GM18511 (cell line): ENCODE results near the gene NEIL1.
A peak's percentile ranks its signal among the peaks of the same experiment; 100 is the strongest.

ENCODE experiments used
- ATAC-seq: cut with Tn5 transposase; IDR thresholded peaks from one replicate; pipeline ENCODE4 v1.9.1; 2021; ENCODE audit warnings: mild to moderate bottlenecking, moderate library complexity; ENCODE audit not compliant: unreplicated experiment

NEIL1 gene

DNA sequence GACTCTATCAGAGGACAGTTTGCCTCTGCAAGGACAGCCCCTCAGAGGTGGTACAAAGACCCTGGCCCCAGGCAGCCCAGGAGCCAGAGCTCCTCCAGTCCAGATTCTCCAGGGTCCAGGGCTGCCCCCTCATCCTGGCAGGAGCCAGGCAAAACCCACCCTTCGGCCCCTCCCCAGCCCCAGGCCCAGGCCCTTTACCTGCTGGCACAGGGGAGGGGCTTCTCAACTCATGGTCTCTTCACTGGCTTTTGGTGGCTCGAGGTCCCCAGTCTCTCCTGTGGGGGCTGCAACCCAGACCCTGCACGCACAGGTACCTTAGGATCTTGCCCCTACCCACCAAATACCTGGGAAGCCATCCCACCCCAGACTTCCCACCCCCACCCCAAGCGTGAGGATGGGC is 8.5 kb downstream of the NEIL1 start:
- ATAC-seq: no peak

- ATAC-seq: no peak
These were observed 9.2 kb downstream of the NEIL1 start for GRCh38 chr15:75356006-75356405.

GRCh38 chr15:75356517-75356916 is 9.7 kb downstream of the NEIL1 start:
- no peak for ATAC-seq

DNA sequence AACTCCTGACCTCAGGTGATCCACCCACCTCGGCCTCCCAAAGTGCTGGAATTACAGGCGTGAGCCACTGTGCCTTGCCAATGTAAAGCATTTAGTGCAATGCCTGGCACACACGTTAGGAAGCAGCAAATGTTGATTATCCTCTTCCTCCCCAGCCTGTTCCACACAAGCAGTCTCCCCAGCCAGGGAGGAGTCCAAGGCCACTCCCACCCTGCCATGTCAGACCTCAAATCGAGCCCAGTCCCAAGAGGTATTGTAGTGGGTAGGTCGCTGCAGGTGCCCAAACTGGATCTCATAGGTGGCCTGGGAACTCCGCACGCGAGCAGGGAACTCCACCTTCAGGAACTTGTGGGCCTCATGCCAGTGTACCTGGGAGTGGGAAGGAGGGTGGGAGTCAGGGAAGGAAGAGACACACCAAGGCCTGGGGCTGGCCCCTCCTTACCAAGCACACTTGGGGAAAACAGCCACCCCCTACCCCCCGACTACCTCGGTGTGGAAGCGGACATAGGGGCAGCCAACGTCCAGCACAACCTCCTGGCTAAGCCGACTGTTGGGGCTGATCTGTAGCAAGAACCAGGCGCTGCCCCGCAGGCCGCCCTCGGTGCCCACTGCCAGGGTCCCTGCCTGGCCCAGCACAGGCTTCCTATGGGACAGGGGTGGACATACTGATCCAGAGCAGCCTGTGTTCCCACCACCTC is 11.3 kb downstream of the NEIL1 start:
- ATAC-seq: no peak

DNA sequence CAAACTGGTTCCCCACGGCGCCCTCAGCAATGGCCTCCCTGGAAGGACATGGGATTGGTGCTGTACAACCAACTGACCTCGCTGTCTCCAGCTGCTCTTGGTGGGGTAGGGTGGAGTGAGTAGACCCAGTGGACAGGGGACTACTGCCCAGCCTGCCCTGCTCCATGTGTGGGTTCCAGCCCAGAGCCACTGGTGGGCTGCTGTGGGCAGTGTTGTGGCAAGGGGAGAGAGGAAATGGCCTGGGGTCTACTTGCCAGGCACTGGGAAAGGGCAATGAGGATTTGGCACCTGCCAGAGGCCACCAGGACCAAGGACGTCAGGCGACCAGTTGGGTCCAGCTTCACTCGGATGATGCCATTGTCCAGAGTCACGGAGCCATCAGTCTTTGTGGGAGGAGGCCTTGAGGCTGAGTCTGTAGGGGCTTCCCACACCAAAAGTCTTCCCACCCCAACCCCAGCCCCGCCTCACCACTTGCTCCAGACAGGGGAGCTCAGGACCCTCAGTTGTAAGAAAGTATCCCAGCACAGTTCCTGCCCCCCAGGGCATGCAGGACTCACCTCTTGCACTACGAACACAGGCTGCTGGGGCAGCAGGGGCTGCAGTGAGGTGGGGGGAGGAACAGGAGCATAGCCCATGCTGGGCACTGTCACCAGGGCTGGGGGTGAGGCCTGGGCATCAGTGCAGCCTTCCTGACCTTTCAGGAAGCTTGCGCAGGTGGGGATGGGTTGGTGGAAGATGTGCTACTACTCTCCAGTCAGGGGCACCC is 12.1 kb downstream of the NEIL1 start:
- ATAC-seq: no peak

DNA sequence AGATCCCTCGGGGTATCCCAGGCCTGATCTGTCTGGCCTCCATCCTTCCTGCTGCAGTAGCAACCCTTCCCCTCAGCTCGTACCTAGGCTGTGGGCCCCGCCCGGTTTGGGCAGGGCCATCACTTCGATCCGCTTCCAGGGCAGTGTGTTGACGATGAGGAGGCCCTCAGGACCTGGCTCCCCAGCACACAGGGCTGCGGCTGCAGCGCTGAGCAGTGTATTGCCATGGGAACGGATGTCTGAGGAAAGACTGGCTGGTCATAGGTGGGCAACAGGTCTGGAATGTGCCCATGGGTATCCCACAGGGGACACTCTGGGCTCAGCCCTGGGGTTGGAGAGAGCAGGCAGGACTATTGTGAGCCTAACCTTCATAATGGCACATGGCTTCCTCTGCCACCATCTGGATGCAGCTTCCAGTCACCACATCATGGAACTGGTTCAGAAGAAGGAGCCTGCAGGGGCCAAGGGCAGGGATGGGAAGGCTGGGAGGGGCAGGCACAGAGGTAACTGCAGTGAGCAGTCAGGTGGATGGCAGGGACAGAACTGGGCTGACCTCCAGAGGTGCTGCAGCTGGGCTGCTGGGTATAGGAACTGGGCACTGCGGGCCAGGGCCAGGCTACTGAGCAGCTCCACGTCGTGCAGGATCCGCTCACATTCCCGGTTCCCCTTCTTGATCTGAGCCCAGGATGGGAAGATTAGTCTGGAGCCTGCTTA is 12.9 kb downstream of the NEIL1 start:
- ATAC-seq: no peak

DNA sequence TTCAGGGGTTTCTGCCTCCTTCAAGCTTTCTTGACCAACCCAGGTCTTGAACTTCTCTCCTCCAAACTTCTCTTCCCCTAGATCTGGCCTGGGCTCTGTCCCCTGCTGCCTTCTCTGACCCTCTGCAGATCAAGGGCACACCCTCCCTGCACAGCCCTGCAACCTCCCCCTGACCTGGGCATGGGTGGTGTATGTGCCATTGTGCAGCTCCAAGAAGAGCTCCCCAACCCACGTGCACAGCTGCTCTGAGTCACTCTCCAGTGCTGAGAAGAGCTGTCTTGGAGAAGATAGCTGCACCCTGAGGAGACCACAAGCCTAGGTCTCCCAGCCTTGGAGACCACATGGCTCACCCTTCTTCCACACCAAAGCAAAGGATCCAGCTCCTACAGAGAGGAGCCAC is 13.6 kb downstream of the NEIL1 start:
- ATAC-seq: no peak

DNA sequence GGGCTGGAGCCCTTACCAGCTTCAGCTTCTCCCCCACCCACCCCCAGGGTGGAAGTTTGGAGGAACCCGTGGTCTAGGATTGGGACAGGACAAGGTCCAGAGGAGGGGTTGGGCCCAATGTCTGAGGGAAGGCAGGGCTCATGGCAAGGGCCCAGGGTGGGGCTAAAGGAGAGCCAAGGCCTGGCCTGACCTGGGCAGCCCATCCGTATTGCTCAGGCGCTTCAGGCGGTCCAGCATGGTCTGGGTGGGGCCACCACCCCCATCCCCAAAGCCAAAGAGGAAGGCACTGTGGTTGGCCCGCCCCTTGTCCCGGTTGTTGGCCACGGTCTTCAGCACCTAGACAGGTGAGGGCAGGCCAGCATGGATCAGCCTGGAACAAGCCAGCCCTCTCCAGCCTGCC is 14.0 kb downstream of the NEIL1 start:
- no peak for ATAC-seq

- no peak for ATAC-seq
These were observed 14.6 kb downstream of the NEIL1 start for GRCh38 chr15:75361361-75361988.

- ATAC-seq: no peak
These were observed 15.3 kb downstream of the NEIL1 start for GRCh38 chr15:75361989-75362641.

GRCh38 chr15:75362642-75363249 is 15.9 kb downstream of the NEIL1 start:
- ATAC-seq: no peak

DNA sequence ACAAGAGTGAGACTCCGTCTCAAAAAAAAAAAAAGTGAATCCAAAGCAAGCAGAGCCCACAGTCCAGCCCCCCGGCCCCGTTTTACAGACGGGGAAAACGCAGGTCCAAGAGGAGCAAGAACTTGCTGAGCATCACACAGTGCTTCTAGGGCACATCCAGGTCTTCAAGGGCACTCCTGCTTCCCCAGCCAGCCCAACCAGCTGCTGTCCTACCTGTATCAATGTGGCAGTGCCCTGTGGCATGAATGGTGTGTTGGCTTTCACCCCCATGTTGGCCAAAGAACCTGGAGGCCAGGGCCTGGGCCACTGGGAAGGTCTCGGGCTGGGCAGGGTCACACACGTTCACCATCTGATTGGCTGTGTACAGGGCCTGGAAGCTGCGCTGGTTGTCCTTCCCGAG is 16.9 kb downstream of the NEIL1 start:
- ATAC-seq: no peak

DNA sequence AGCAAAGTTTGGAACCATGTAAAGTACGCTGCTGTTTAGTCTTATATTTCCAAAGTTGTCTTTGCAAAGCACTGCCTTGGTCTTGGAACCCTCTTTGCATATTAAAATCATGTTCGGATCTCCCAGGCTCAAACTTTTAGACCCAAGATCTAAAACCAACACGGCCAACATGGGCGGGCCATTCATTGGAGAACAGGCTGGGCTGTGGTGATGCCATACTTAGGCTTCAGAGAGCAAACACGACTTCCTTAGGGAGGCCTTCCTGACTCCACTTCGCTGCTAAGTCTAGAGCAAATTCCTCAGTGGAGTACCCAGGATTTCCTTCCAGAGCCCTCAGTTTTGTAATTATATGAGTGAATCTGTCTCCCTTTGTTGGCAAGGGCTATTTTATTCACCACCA is 18.0 kb downstream of the NEIL1 start:
- ATAC-seq: no peak

DNA sequence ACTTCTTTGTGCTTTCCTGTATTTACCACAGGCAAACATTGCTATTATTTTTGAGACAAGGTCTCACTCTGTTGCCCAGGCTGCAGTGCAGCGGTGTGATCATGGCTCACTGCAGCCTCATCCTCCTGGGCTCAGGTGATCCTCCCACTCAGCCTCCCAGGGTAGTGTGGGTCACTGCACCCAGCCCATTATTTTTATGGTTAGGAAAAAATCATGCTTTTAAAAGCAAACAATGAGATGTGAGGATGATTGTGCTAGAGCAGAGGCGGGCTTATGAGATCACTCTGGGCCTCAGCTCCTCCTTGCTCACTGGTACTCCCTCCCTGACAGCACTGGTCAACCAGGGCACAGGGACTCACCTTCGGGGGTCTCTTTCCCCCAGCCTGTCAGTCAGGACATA is 19.3 kb downstream of the NEIL1 start:
- ATAC-seq: no peak

DNA sequence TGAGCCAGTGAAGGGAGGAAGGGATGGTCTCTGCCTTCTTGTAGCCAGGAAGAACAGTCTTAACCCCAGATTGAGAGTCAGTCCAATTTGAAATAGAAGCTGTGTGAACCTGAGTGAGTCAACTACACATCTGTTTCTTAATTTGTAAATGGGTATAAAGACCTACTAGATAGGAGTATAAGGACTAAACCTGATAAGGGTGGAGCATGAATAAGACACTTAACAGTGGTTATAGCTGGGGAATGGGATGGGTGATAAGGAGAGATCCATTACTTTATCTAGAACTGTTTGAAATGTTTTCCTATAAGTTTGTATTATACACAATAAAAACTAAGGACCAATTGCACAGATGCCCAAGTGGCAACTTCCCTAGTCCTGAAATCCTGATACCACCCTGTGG is 20.2 kb downstream of the NEIL1 start:
- no peak for ATAC-seq

GRCh38 chr15:75367406-75367912 is 20.6 kb downstream of the NEIL1 start:
- ATAC-seq: no peak

GRCh38 chr15:75367913-75368688 is 21.3 kb downstream of the NEIL1 start, which contains the start of gene MAN2C1:
MAN2C1 (minus strand) TSS chr15:75368607; CDS start chr15:75368583, 24 bp downstream.
- ATAC-seq: peak; percentile 87

- ATAC-seq: peak; percentile 8
These were observed 21.9 kb downstream of the NEIL1 start for GRCh38 chr15:75368689-75369239.
